ENCODE measurements around the gene FAM3B. TPM values are rescaled to one million over a fixed set of nuclear protein-coding genes. Genes with fewer than 3 reads are reported as not detected.
A peak's percentile ranks its signal among the peaks of the same experiment; 100 is the strongest.

Gene FAM3B
- total RNA-seq, 1 donor from 2014 or later, result 4.8 TPM

DNA sequence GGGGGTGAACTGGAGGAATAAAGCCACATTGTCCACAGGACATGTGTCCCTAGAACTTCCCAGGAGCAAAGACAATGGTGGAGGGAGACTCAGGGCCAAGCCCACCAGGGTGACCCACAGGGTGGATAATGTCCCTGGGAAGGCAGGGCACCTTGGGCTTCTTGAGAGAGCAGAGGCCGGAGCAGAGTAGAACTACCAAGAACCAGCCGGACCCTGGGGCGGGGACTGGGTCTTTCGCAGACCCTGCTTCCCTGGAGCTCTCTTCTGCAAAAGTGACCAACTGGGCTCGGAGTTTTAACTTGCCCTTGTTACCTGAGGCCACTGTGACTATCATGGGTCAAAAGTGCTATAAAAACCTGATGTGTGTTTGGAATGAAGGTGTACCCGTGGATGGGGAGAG, 875 bp upstream of the FAM3B start:
- DNase-seq (no peak), ATAC-seq (no peak)
- Histone ChIP-seq H3K27ac (no peak overlapping the region), H3K27me3 (ENCODE audit: low read depth) (peaks cover 21% of the 10 kb centered on the region), H3K9me3 (no peaks in the 10 kb centered on the region), H3K4me3 (no peak overlapping the region), H3K4me1 (peaks cover 14% of the 10 kb centered on the region), H3K36me3 (no peaks in the 10 kb centered on the region)
- TF ChIP-seq, protein P1, sequence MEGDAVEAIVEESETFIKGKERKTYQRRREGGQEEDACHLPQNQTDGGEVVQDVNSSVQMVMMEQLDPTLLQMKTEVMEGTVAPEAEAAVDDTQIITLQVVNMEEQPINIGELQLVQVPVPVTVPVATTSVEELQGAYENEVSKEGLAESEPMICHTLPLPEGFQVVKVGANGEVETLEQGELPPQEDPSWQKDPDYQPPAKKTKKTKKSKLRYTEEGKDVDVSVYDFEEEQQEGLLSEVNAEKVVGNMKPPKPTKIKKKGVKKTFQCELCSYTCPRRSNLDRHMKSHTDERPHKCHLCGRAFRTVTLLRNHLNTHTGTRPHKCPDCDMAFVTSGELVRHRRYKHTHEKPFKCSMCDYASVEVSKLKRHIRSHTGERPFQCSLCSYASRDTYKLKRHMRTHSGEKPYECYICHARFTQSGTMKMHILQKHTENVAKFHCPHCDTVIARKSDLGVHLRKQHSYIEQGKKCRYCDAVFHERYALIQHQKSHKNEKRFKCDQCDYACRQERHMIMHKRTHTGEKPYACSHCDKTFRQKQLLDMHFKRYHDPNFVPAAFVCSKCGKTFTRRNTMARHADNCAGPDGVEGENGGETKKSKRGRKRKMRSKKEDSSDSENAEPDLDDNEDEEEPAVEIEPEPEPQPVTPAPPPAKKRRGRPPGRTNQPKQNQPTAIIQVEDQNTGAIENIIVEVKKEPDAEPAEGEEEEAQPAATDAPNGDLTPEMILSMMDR (IDR thresholded peaks at IDR 0.05), result no peak
- intact Hi-C loops (cut with DNase I), result no loop called here

DNA sequence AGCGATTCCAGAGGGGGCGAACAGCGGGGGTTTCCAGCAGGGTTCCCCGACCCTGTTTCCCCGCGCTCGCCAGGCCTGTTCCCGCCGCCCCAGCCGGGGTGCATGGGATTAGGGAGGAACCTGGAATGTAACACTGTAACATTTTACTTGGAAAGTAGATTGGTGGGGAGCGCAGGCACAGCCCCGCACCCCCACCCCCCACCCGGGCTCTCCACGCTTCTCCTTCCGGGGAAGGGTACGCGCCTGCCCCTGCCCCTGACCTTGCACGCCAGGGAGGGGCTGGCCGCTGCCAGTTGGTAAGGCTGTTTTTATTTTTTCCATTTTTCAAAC, 427 bp downstream of the FAM3B start:
- TF ChIP-seq, protein P1 (IDR thresholded peaks at IDR 0.05), result no peak
- peak in 1 of 2 donors; percentile 37 for ATAC-seq
- H3K9me3 ChIP-seq, result no peaks in the 10 kb centered on the region
- H3K27ac ChIP-seq, result no peak overlapping the region
- H3K27me3 ChIP-seq (ENCODE audit: low read depth), result peaks cover 21% of the 10 kb centered on the region
- peak overlapping the region; percentile 50 for H3K4me3 ChIP-seq
- H3K36me3 ChIP-seq, result no peaks in the 10 kb centered on the region
- DNase-seq, result no peak
- peaks cover 14% of the 10 kb centered on the region for H3K4me1 ChIP-seq
- intact Hi-C loops (cut with DNase I), result no loop called here

DNA sequence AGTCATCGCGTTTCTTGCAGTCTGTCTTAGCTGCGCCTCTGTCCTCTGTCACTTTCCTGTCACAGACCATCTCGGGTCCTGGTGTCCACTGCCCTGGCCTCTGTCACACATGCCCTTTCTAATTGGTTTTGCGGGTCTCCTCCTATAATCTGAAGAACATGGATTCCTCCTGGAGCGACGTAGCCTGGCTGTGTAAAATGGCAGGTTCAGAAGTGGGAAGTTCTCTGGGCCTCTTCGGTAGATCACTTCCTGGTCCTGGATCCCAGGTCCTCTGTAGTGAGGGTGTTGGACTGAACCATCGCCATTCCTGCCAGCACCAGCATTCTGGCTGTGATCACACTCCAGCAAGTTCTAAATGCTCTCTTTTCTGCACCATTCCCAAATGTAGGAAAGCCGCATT, 857 bp downstream of the FAM3B start:
- intact Hi-C loops (cut with DNase I), result no loop called here
- DNase-seq (no peak), ATAC-seq (peak in 1 of 2 donors; percentile 35)
- Histone ChIP-seq H3K36me3 (no peaks in the 10 kb centered on the region), H3K9me3 (no peaks in the 10 kb centered on the region), H3K4me1 (peaks cover 14% of the 10 kb centered on the region), H3K27me3 (ENCODE audit: low read depth) (peaks cover 21% of the 10 kb centered on the region), H3K4me3 (peak overlapping the region; percentile 50), H3K27ac (no peak overlapping the region)
- TF ChIP-seq, protein P1 (IDR thresholded peaks at IDR 0.05), result no peak

DNA sequence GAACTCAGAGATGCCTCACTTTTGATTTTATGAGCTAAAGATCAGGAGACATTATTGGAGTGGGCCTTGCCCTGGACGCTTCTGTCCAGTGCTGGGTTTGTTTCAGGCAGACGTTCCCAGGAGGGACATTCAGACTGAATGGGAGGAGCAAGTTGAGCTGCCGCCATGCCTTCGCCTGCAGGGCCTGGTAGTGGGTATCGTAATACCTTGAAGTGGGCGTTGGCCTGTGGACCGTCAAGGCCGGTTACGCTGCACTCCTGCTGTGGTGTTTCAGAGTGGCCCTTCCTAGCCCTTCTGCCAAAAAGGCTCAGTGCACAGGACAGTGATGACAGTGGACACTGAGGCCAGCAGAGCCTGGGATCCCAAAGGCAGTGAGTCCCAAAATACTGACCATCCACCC, 1.6 kb downstream of the FAM3B start:
- no peak for ATAC-seq
- Histone ChIP-seq H3K27ac (no peak overlapping the region), H3K4me3 (no peak overlapping the region), H3K4me1 (peaks cover 14% of the 10 kb centered on the region), H3K27me3 (ENCODE audit: low read depth) (peaks cover 21% of the 10 kb centered on the region), H3K9me3 (no peaks in the 10 kb centered on the region), H3K36me3 (no peaks in the 10 kb centered on the region)
- intact Hi-C loops (cut with DNase I), result no loop called here
- no peak for DNase-seq
- TF ChIP-seq, protein P1 (IDR thresholded peaks at IDR 0.05), result no peak

DNA sequence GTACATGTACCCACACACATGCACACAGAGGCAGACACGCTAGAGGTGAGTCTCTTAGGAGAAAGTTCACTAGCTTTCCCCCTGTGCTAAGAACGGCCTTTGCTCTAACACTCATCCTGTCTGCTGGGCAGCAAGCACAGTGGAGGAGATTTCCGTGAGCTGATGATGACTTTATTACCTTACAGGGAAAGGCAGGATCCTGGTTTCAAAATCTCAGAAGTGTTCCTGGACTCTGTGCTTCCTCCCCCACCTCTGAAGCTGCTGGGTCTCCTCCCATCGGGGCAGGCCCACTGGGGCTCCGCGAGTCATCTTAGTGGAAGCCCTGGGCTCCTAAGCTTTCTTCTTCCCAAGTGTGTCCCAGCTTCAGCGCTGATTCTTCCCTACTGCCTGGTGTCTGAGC, 2.7 kb downstream of the FAM3B start:
- H3K27me3 ChIP-seq (ENCODE audit: low read depth), result peaks cover 21% of the 10 kb centered on the region
- TF ChIP-seq, protein P1 (IDR thresholded peaks at IDR 0.05), result no peak
- intact Hi-C loops (cut with DNase I), result no loop called here
- ATAC-seq (no peak), DNase-seq (no peak)
- H3K27ac ChIP-seq, result no peak overlapping the region
- H3K4me3 ChIP-seq, result no peak overlapping the region
- H3K36me3 ChIP-seq, result no peaks in the 10 kb centered on the region
- no peaks in the 10 kb centered on the region for H3K9me3 ChIP-seq
- H3K4me1 ChIP-seq, result peaks cover 14% of the 10 kb centered on the region
